SK-N-SH treated with all-trans-retinoic acid at 6 μM for 48 hours (cell line): Measurements from ENCODE around the gene PADI2.

ENCODE experiments used
- ARNTL ChIP-seq: fragments of 450-650 bp; formaldehyde crosslinking; IDR thresholded peaks from 2 replicates; pipeline ENCODE4 v1.5.0; 2020; ENCODE audit warnings: low read depth, mild to moderate bottlenecking, moderate library complexity, borderline replicate concordance
- PATZ1 ChIP-seq: fragments of 250-450 bp; sonication (Bioruptor Pico); IDR thresholded peaks from 2 replicates; pipeline ENCODE4 v1.8.0; 2020; ENCODE audit warnings: mild to moderate bottlenecking, moderate library complexity, borderline replicate concordance
- SNAI2 ChIP-seq: fragments of 250-450 bp; sonication (Bioruptor Pico); IDR thresholded peaks from 2 replicates; pipeline ENCODE4 v1.5.0; 2020; ENCODE audit warnings: mild to moderate bottlenecking, moderate library complexity
- TSHZ2 ChIP-seq: fragments of 250-450 bp; sonication (Bioruptor Pico); IDR thresholded peaks from 2 replicates; pipeline ENCODE4 v1.5.0; 2020; ENCODE audit warnings: mild to moderate bottlenecking, moderate library complexity
- ZFP3 ChIP-seq: fragments of 250-450 bp; sonication (Bioruptor Pico); IDR thresholded peaks from 2 replicates; pipeline ENCODE4 v1.5.0; 2020; ENCODE audit warnings: mild to moderate bottlenecking, moderate library complexity
- ZNF70 ChIP-seq: fragments of 450-650 bp; formaldehyde crosslinking; IDR thresholded peaks from 2 replicates; pipeline ENCODE4 v1.5.0; 2020; ENCODE audit warnings: mild to moderate bottlenecking, moderate library complexity

GRCh38 chr1:17082761-17083160 is 36.5 kb downstream of the PADI2 start:
- no peak for TF ChIP-seq PATZ1 (CRISPR knock-in tag)
- no peak for TF ChIP-seq TSHZ2 (CRISPR knock-in tag)
- TF ChIP-seq SNAI2 (CRISPR knock-in tag), result no peak
- no peak for TF ChIP-seq ARNTL (CRISPR knock-in tag)
- no peak for TF ChIP-seq ZNF70
- no peak for TF ChIP-seq ZFP3 (CRISPR knock-in tag)
